Fibroblast of lung (primary cell): ENCODE data around the gene UGT1A1. TPM values are rescaled to one million over a fixed set of nuclear protein-coding genes. Genes with fewer than 3 reads are reported as not detected.
A peak's percentile ranks its signal among the peaks of the same experiment; 100 is the strongest.

ENCODE experiments used
- DNase-seq, 2 donors: peaks; one replicate each; pipeline versions ENCODE4 v3.0.0 to v3.0.0-alpha.2; 2010; ENCODE audit warnings: low read depth in 2 of 2
- H2AFZ ChIP-seq: 2 replicates; pipeline ENCODE4 v1.5.1; 2012; ENCODE audit warnings: low read length, control low read depth, inconsistent platforms
- H3K27ac ChIP-seq: 2 replicates; pipeline ENCODE4 v1.5.1; 2011; ENCODE audit warnings: low read length, control low read depth; ENCODE audit not compliant: insufficient read depth
- H3K27me3 ChIP-seq: 2 replicates; pipeline ENCODE4 v1.5.1; 2011; ENCODE audit warnings: mild to moderate bottlenecking, low read length; ENCODE audit not compliant: control insufficient read depth, insufficient read depth
- H3K36me3 ChIP-seq: 2 replicates; pipeline ENCODE4 v1.5.1; 2011; ENCODE audit warnings: low read length; ENCODE audit not compliant: control insufficient read depth, insufficient read depth
- H3K4me1 ChIP-seq: 2 replicates; pipeline ENCODE4 v1.5.1; 2011; ENCODE audit warnings: low read length; ENCODE audit not compliant: control insufficient read depth, insufficient read depth; ENCODE audit errors: extremely low read depth
- H3K4me2 ChIP-seq: 2 replicates; pipeline ENCODE4 v1.5.1; 2011; ENCODE audit warnings: low read length, control low read depth; ENCODE audit not compliant: insufficient read depth; ENCODE audit errors: extremely low read depth
- H3K4me3 ChIP-seq, 4 experiments: fragments of 200-600 bp in 1 of 4; sonication (generic) in 1 of 4; replicated peaks in 1 of 4; 2 replicates each; pipeline ENCODE4 v1.5.1; 2011 to 2016; ENCODE audit warnings: low read length in 4 of 4, low read depth in 3 of 4, mild to moderate bottlenecking in 3 of 4, control low read depth in 2 of 4, inconsistent platforms in 1 of 4, mixed read lengths in 1 of 4; ENCODE audit not compliant: insufficient read depth in 1 of 4; ENCODE audit errors: control extremely low read depth in 1 of 4
- H3K79me2 ChIP-seq: 2 replicates; pipeline ENCODE4 v1.5.1; 2012; ENCODE audit warnings: mild to moderate bottlenecking, low read length, inconsistent platforms; ENCODE audit not compliant: control insufficient read depth, insufficient read depth
- H3K9ac ChIP-seq: 2 replicates; pipeline ENCODE4 v1.5.1; 2011; ENCODE audit warnings: mild to moderate bottlenecking, low read length, control low read depth; ENCODE audit not compliant: insufficient read depth
- H3K9me3 ChIP-seq: 2 replicates; pipeline ENCODE4 v1.5.1; 2012; ENCODE audit warnings: low read depth, low read length; ENCODE audit not compliant: control insufficient read depth, insufficient read depth
- H4K20me1 ChIP-seq: 2 replicates; pipeline ENCODE4 v1.5.1; 2011; ENCODE audit warnings: low read length; ENCODE audit not compliant: control insufficient read depth, insufficient read depth; ENCODE audit errors: extremely low read depth
- CTCF ChIP-seq, 2 donors: IDR thresholded peaks in 1 of 2; conservative IDR thresholded peaks in 1 of 2; 1 replicate in 1 of 2; 2 replicates in 1 of 2; pipeline ENCODE4 v1.5.1; 2011 to 2012; ENCODE audit warnings: low read length in 2 of 2, control low read depth in 1 of 2, inconsistent platforms in 1 of 2, low read depth in 1 of 2, mild to moderate bottlenecking in 1 of 2
- EZH2 ChIP-seq: IDR thresholded peaks from 2 replicates; pipeline ENCODE4 v1.5.1; 2012; ENCODE audit warnings: low read length, control low read depth, mild to moderate bottlenecking; ENCODE audit errors: missing control alignments
- polyA plus RNA-seq, 2 donors: library from polyadenylated mRNA; depleted of rRNA in 1 of 2; stranded (reverse) in 1 of 2; unstranded in 1 of 2; fragments of >200 nt; gene quantifications; 2 replicates each; pipeline ENCODE4 v1.2.1, GENCODE V29; 2011 to 2012; ENCODE audit warnings: missing spikeins in 1 of 2
- total RNA-seq: library from RNA; depleted of rRNA; stranded (reverse); fragments of >200 nt; gene quantifications from 2 replicates; pipeline ENCODE4 v1.2.1, GENCODE V29; 2014

Gene UGT1A1
- total and polyA plus RNA-seq, 2 donors (not counting 1 experiment from before 2014, with no cell fraction given), result not detected

- Histone ChIP-seq H3K4me2 (no peak overlapping the region), H3K27me3 (peaks cover 4% of the 10 kb centered on the region), H3K79me2 (no peaks in the 10 kb centered on the region), H3K9ac (no peak overlapping the region), H3K4me1 (no peaks in the 10 kb centered on the region), H3K27ac (no peak overlapping the region), H2AFZ (no peak overlapping the region), H3K36me3 (no peaks in the 10 kb centered on the region), H3K9me3 (no peaks in the 10 kb centered on the region), H4K20me1 (no peaks in the 10 kb centered on the region), H3K4me3 (no peak overlapping the region)
- DNase-seq, result no peak
- TF ChIP-seq CTCF (conservative IDR thresholded peaks at IDR 0.05 in 1 of 2, IDR thresholded peaks at IDR 0.05 in 1 of 2; ENCODE audit: low read depth in 1 of 2, low read length in 2 of 2) (no peak), EZH2 (no peak)
Measured at GRCh38 chr2:233713262-233713615, 46.8 kb upstream of the UGT1A1 start.

DNA sequence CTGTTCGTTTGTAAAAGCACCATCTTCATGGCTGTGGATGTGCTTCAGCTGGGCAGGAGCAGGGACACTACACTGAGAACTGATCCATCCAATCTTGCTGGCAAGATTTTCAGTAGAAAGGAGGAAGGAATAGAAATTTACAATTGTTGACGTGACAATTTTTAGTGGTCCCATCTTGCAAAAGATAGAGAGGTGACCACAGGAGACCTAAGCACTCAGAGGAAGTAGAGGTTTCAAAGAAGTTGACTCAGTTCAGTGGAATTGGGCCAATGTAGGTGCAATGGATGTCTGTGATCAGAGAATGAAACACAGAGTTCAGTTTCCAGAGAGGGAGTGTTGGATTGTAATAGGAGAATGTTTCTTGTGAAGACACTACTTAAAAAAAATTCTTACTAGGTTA is 45.9 kb upstream of the UGT1A1 start:
- Histone ChIP-seq H3K4me1 (no peaks in the 10 kb centered on the region), H3K4me3 (no peak overlapping the region), H3K27ac (no peak overlapping the region), H4K20me1 (no peaks in the 10 kb centered on the region), H2AFZ (no peak overlapping the region), H3K9me3 (no peaks in the 10 kb centered on the region), H3K27me3 (peaks cover 4% of the 10 kb centered on the region), H3K36me3 (no peaks in the 10 kb centered on the region), H3K4me2 (no peak overlapping the region), H3K79me2 (no peaks in the 10 kb centered on the region), H3K9ac (no peak overlapping the region)
- TF ChIP-seq EZH2 (no peak), CTCF (conservative IDR thresholded peaks at IDR 0.05 in 1 of 2, IDR thresholded peaks at IDR 0.05 in 1 of 2; ENCODE audit: low read depth in 1 of 2, low read length in 2 of 2) (no peak)
- DNase-seq, result peak in 1 of 2 donors; percentile 24

GRCh38 chr2:233718552-233718951 is 41.5 kb upstream of the UGT1A1 start, which contains the start of gene UGT1A4:
Gene UGT1A4 (plus strand): TSS chr2:233718736. CDS start chr2:233718821, 85 bp downstream.
- Histone ChIP-seq H3K79me2 (no peaks in the 10 kb centered on the region), H3K27ac (no peak within 1 kb of the TSS), H3K27me3 (peaks cover 4% of the 10 kb centered on the region), H3K4me2 (no peak within 1 kb of the TSS), H3K4me3 (no peak within 1 kb of the TSS), H3K36me3 (no peaks in the 10 kb centered on the region), H3K9me3 (no peaks in the 10 kb centered on the region), H3K4me1 (no peaks in the 10 kb centered on the region), H2AFZ (no peak within 1 kb of the TSS), H4K20me1 (no peaks in the 10 kb centered on the region), H3K9ac (no peak within 1 kb of the TSS)
- no peak for DNase-seq
- no peak for TF ChIP-seq CTCF (conservative IDR thresholded peaks at IDR 0.05 in 1 of 2, IDR thresholded peaks at IDR 0.05 in 1 of 2; ENCODE audit: low read depth in 1 of 2, low read length in 2 of 2)
- TF ChIP-seq EZH2, result no peak
